Testis (tissue), 3 donors: ENCODE measurements around the gene CEP72. TPM values are rescaled to one million over a fixed set of nuclear protein-coding genes. Genes with fewer than 3 reads are reported as not detected.

Experiments
- DNase-seq: peaks from one replicate; pipeline ENCODE4 v3.0.0-alpha.2; 2019
- H3K27ac ChIP-seq, 2 donors: fragments of 200-600 bp; sonication (generic); one replicate each; pipeline ENCODE4 v1.5.1; 2019
- H3K27me3 ChIP-seq: fragments of 200-600 bp; sonication (generic); one replicate; pipeline ENCODE4 v1.5.1; 2019
- H3K36me3 ChIP-seq: fragments of 200-600 bp; sonication (generic); one replicate; pipeline ENCODE4 v1.5.1; 2017; ENCODE audit warnings: low read depth; ENCODE audit errors: missing control alignments
- H3K4me1 ChIP-seq: fragments of 200-600 bp; sonication (generic); one replicate; pipeline ENCODE4 v1.5.1; 2019
- H3K4me3 ChIP-seq, 2 donors: fragments of 200-600 bp; sonication (generic); one replicate each; pipeline ENCODE4 v1.5.1; 2017 to 2019
- H3K9me3 ChIP-seq: fragments of 200-600 bp; sonication (generic); one replicate; pipeline ENCODE4 v1.5.1; 2017
- CTCF ChIP-seq, 3 experiments: fragments of 450-650 bp in 2 of 3; fragments of 200-600 bp in 1 of 3; sonication (generic) in 1 of 3; IDR thresholded peaks; one replicate each; pipeline ENCODE4 v1.5.1; 2016 to 2019; ENCODE audit warnings: antibody characterized with exemption in 3 of 3, mild to moderate bottlenecking in 2 of 3, moderate library complexity in 1 of 3
- POLR2A ChIP-seq: fragments of 450-650 bp; IDR thresholded peaks from one replicate; pipeline ENCODE4 v1.6.1; 2017; ENCODE audit warnings: antibody characterized with exemption, mild to moderate bottlenecking, moderate library complexity
- WGBS, 2 donors: methylation state at CpG; one replicate each; pipeline ENCODE4 v1.1.5; 2018; 5-methylcytosine and 5-hydroxymethylcytosine counted together
- intact Hi-C: fragments of 100-400 bp; cut with DNase I; formaldehyde crosslinking; loops from one replicate; pipeline ENCODE4 v1.15.1; 2023; ENCODE audit warnings: low total_unique reads
- polyA plus RNA-seq: library from polyadenylated mRNA; stranded (reverse); fragments of 350-450 nt; fragmentation: Illumina TruSeq; extraction: RNeasy Lipid Tissue Mini Kit (QIAGEN cat#74804); gene quantifications from one replicate; pipeline ENCODE4 v1.2.3, GENCODE V29; 2014; ENCODE audit warnings: low read depth, low replicate concordance; ENCODE audit not compliant: insufficient read depth
- total RNA-seq, 2 donors: library from RNA; depleted of rRNA; stranded (reverse); fragments of >200 nt; gene quantifications; one replicate each; pipeline ENCODE4 v1.2.3, GENCODE V29; 2016

The CEP72 gene
- total and polyA plus RNA-seq, 3 donors from 2014 or later, result 18.5 to 31.2 (median 19.8) TPM

GRCh38 chr5:647311-647710, 35.2 kb downstream of the CEP72 start:
- 78 to 83% methylated on average over 2 to 4 of the region's 4 CpGs for WGBS, 2 donors
- intact Hi-C loops, result no loop called here
- H3K9me3 ChIP-seq, result no peaks in the 10 kb centered on the region
- no peaks in the 10 kb centered on the region for H3K36me3 ChIP-seq
- H3K27me3 ChIP-seq, result no peaks in the 10 kb centered on the region
- H3K4me3 ChIP-seq, result no peak overlapping the region
- DNase-seq, result no peak
- H3K27ac ChIP-seq, result no peak overlapping the region
- peaks cover 2% of the 10 kb centered on the region for H3K4me1 ChIP-seq
- TF ChIP-seq POLR2A (no peak), CTCF (IDR thresholded peaks at IDR 0.05) (no peak)

- intact Hi-C loops, result no loop called here
- WGBS, 2 donors, result 96 to 97% methylated on average over 7 to 9 of the region's 9 CpGs
- DNase-seq, result no peak
- peaks cover 2% of the 10 kb centered on the region for H3K4me1 ChIP-seq
- H3K9me3 ChIP-seq, result no peaks in the 10 kb centered on the region
- no peaks in the 10 kb centered on the region for H3K27me3 ChIP-seq
- no peak for TF ChIP-seq POLR2A
- TF ChIP-seq CTCF (IDR thresholded peaks at IDR 0.05), result no peak
- H3K4me3 ChIP-seq, result no peak overlapping the region
- H3K27ac ChIP-seq, result no peak overlapping the region
- no peaks in the 10 kb centered on the region for H3K36me3 ChIP-seq
Measured at GRCh38 chr5:647727-648126, 35.6 kb downstream of the CEP72 start.

GRCh38 chr5:651296-652022, 39.3 kb downstream of the CEP72 start:
- Histone ChIP-seq H3K4me1 (peaks cover 2% of the 10 kb centered on the region), H3K27ac (no peak overlapping the region), H3K36me3 (no peaks in the 10 kb centered on the region), H3K27me3 (no peaks in the 10 kb centered on the region), H3K9me3 (no peaks in the 10 kb centered on the region), H3K4me3 (no peak overlapping the region)
- TF ChIP-seq CTCF (IDR thresholded peaks at IDR 0.05) (no peak), POLR2A (no peak)
- intact Hi-C loops, result no loop called here
- no peak for DNase-seq
- WGBS, 2 donors, result 86 to 94% methylated on average over 16 of the region's 16 CpGs

GRCh38 chr5:652023-652515, 39.9 kb downstream of the CEP72 start:
- peak; percentile 9 for DNase-seq
- 95 to 100% methylated on average over 8 of the region's 8 CpGs for WGBS, 2 donors
- no peak overlapping the region for H3K27ac ChIP-seq
- H3K4me1 ChIP-seq, result no peaks in the 10 kb centered on the region
- H3K9me3 ChIP-seq, result no peaks in the 10 kb centered on the region
- no peaks in the 10 kb centered on the region for H3K36me3 ChIP-seq
- intact Hi-C loops, result no loop called here
- TF ChIP-seq POLR2A (no peak), CTCF (IDR thresholded peaks at IDR 0.05) (no peak)
- H3K4me3 ChIP-seq, result no peak overlapping the region
- no peaks in the 10 kb centered on the region for H3K27me3 ChIP-seq
